Activated CD8-positive, alpha-beta T cell treated with anti-CD3 and anti-CD28 coated beads for 36 hours (primary cell): Measurements from ENCODE around the gene C10orf67. TPM values are rescaled to one million over a fixed set of nuclear protein-coding genes. Genes with fewer than 3 reads are reported as not detected.
A peak's percentile ranks its signal among the peaks of the same experiment; 100 is the strongest.

Experiments
- ATAC-seq: fragments of 200-7000 bp; cut with Tn5 transposase; one replicate; pipeline ENCODE4 v1.10.0; 2021; ENCODE audit warnings: mild to moderate bottlenecking, moderate library complexity
- CTCF ChIA-PET: fragments of 350-600 bp; sonication (Branson Sonifier 250); formaldehyde crosslinking; loops from one replicate; lab custom pipeline; 2021; ENCODE audit warnings: antibody characterized with exemption; lab: Charles Lee
- POLR2A ChIA-PET: fragments of 350-600 bp; sonication (Branson Sonifier 250); formaldehyde crosslinking; loops from one replicate; lab custom pipeline; 2021; ENCODE audit warnings: antibody characterized with exemption; lab: Charles Lee
- DNase-seq: peaks from one replicate; pipeline ENCODE4 v3.0.0-alpha.2; 2020
- H3K27ac Mint-ChIP-seq: one replicate; pipeline ENCODE4 v1.8.0; 2021; ENCODE audit warnings: mild to moderate bottlenecking, mixed read lengths
- H3K27me3 Mint-ChIP-seq: one replicate; pipeline ENCODE4 v1.8.0; 2021; ENCODE audit warnings: mixed read lengths
- H3K36me3 Mint-ChIP-seq: one replicate; pipeline ENCODE4 v1.8.0; 2021; ENCODE audit warnings: low read depth, mixed read lengths
- H3K4me1 Mint-ChIP-seq: one replicate; pipeline ENCODE4 v1.8.0; 2021; ENCODE audit warnings: low read depth, mixed read lengths
- H3K4me3 Mint-ChIP-seq: one replicate; pipeline ENCODE4 v1.8.0; 2021; ENCODE audit warnings: mild to moderate bottlenecking, moderate library complexity, mixed read lengths
- H3K9me3 Mint-ChIP-seq: one replicate; pipeline ENCODE4 v1.8.0; 2021; ENCODE audit warnings: mixed read lengths
- CTCF ChIP-seq: fragments of 200-600 bp; IDR thresholded peaks from one replicate; pipeline ENCODE4 v1.8.0; 2022; ENCODE audit warnings: antibody characterized with exemption, mild to moderate bottlenecking
- intact Hi-C: fragments of 100-400 bp; cut with micrococcal nuclease; formaldehyde crosslinking; loops from one replicate; pipeline ENCODE4 v1.10.0; 2022
- total RNA-seq, 2 experiments: library from RNA; stranded (reverse); gene quantifications; one replicate each; pipeline ENCODE4 v1.2.3, GENCODE V29; 2021

The C10orf67 gene
- total RNA-seq, 2 experiments from 2014 or later, result 0.25 to 0.32 TPM

GRCh38 chr10:23317416-23317815 is 27.2 kb downstream of the C10orf67 start:
- DNase-seq, result no peak
- ChIA-PET CTCF (interaction anchor here (1.1 kb wide), 2 partner anchors 10 to 876 kb away, joined by 3 read pairs; no protein-coding TSS in a partner anchor), POLR2A (no interaction called here)
- Mint-ChIP-seq H3K27me3 (peaks cover 3% of the 10 kb centered on the region), H3K9me3 (no peaks in the 10 kb centered on the region), H3K27ac (no peak overlapping the region), H3K4me3 (no peak overlapping the region), H3K4me1 (no peaks in the 10 kb centered on the region), H3K36me3 (no peaks in the 10 kb centered on the region)
- TF ChIP-seq CTCF, result no peak
- ATAC-seq, result no peak
- intact Hi-C loops, result no loop called here

GRCh38 chr10:23316406-23316805 is 28.2 kb downstream of the C10orf67 start:
- no peak for DNase-seq
- intact Hi-C loops, result no loop called here
- H3K9me3 Mint-ChIP-seq, result no peaks in the 10 kb centered on the region
- H3K27me3 Mint-ChIP-seq, result no peaks in the 10 kb centered on the region
- ChIA-PET POLR2A (no interaction called here), CTCF (interaction anchor here (1.1 to 3.8 kb wide), 4 partner anchors 121 to 877 kb away, joined by 3 to 30 read pairs (median 18); partner anchors contain the start of gene OTUD1)
- no peak overlapping the region for H3K27ac Mint-ChIP-seq
- no peak for ATAC-seq
- no peak overlapping the region for H3K4me3 Mint-ChIP-seq
- H3K36me3 Mint-ChIP-seq, result no peaks in the 10 kb centered on the region
- no peaks in the 10 kb centered on the region for H3K4me1 Mint-ChIP-seq
- TF ChIP-seq CTCF, result no peak

- Mint-ChIP-seq H3K9me3 (no peaks in the 10 kb centered on the region), H3K4me1 (no peaks in the 10 kb centered on the region), H3K27me3 (no peaks in the 10 kb centered on the region), H3K4me3 (no peak overlapping the region), H3K36me3 (no peaks in the 10 kb centered on the region), H3K27ac (no peak overlapping the region)
- no peak for ATAC-seq
- CTCF ChIA-PET, result interaction anchor here (0.9 to 3.8 kb wide), 9 partner anchors 11 to 1203 kb away, joined by 3 to 30 read pairs (median 8); partner anchors contain the start of gene OTUD1
- POLR2A ChIA-PET, result no interaction called here
- intact Hi-C loops, result loop anchor here (1.0 kb wide), 2 partner anchors 209 to 214 kb away; no protein-coding TSS in a partner anchor
- no peak for DNase-seq
- TF ChIP-seq CTCF, result no peak
These were observed 28.6 kb downstream of the C10orf67 start for GRCh38 chr10:23315966-23316365.

GRCh38 chr10:23314835-23315239 is 29.8 kb downstream of the C10orf67 start:
- H3K4me1 Mint-ChIP-seq, result no peaks in the 10 kb centered on the region
- H3K36me3 Mint-ChIP-seq, result no peaks in the 10 kb centered on the region
- CTCF ChIA-PET, result interaction anchor here (0.6 to 3.8 kb wide), 44 partner anchors 10 to 1204 kb away, joined by 3 to 30 read pairs (median 4); partner anchors contain the start of gene OTUD1
- POLR2A ChIA-PET, result interaction anchor here (0.6 to 1.0 kb wide), 3 partner anchors 183 to 1030 kb away, joined by 3 read pairs; no protein-coding TSS in a partner anchor
- ATAC-seq (no peak), DNase-seq (peak; percentile 64)
- no peak overlapping the region for H3K27ac Mint-ChIP-seq
- no peaks in the 10 kb centered on the region for H3K27me3 Mint-ChIP-seq
- H3K4me3 Mint-ChIP-seq, result no peak overlapping the region
- intact Hi-C loops, result loop anchor here (1.0 to 5.0 kb wide), 3 partner anchors 210 to 387 kb away; no protein-coding TSS in a partner anchor
- H3K9me3 Mint-ChIP-seq, result no peaks in the 10 kb centered on the region
- TF ChIP-seq CTCF, result peak; percentile 75

- no peak overlapping the region for H3K27ac Mint-ChIP-seq
- no peaks in the 10 kb centered on the region for H3K4me1 Mint-ChIP-seq
- no peak for DNase-seq
- CTCF ChIA-PET, result interaction anchor here (1.4 to 3.9 kb wide), 3 partner anchors 16 to 392 kb away, joined by 3 to 16 read pairs (median 5); no protein-coding TSS in a partner anchor
- H3K27me3 Mint-ChIP-seq, result no peaks in the 10 kb centered on the region
- no peak for TF ChIP-seq CTCF
- H3K36me3 Mint-ChIP-seq, result no peaks in the 10 kb centered on the region
- no peaks in the 10 kb centered on the region for H3K9me3 Mint-ChIP-seq
- ATAC-seq, result no peak
- H3K4me3 Mint-ChIP-seq, result no peak overlapping the region
- POLR2A ChIA-PET, result no interaction called here
- intact Hi-C loops, result loop anchor here (5.0 kb wide), 1 partner anchor 391 kb away; no protein-coding TSS in a partner anchor
These were observed 33.6 kb downstream of the C10orf67 start for GRCh38 chr10:23311034-23311433.
